ENCODE measurements around the gene ITM2B.
"Not testable (repeated sequence)": the region's sequence is repeated elsewhere in the genome, so short reads cannot be mapped to it uniquely, and the experiment has no call there.

Gene ITM2B

GRCh38 chr13:48234566-48235340 is 1.7 kb downstream of the ITM2B start:
- peaks cover 15% of the 10 kb centered on the region for H3K27me3 Mint-ChIP-seq

GRCh38 chr13:48235341-48236135 is 2.5 kb downstream of the ITM2B start:
- H3K4me3 Mint-ChIP-seq = peak overlapping the region; percentile 93
- CTCF ChIA-PET = interaction anchor here (0.8 to 2.5 kb wide), 4 partner anchors 109 to 345 kb away, joined by 3 to 10 read pairs (median 4); partner anchors contain the start of gene MED4
- H3K4me1 Mint-ChIP-seq = peaks cover 50% of the 10 kb centered on the region
- peaks cover 48% of the 10 kb centered on the region for H3K36me3 Mint-ChIP-seq
- peaks cover 10% of the 10 kb centered on the region for H3K27me3 Mint-ChIP-seq
- peak overlapping the region; percentile 76 for H3K27ac Mint-ChIP-seq
- DNase-seq = peak; percentile 26
- H3K9me3 Mint-ChIP-seq = no peaks in the 10 kb centered on the region

More at GRCh38 chr13:48234566-48235340, 1.7 kb downstream of the ITM2B start:
- Mint-ChIP-seq H3K9me3 (no peaks in the 10 kb centered on the region), H3K4me1 (peaks cover 47% of the 10 kb centered on the region), H3K27ac (peak overlapping the region; percentile 76), H3K36me3 (peaks cover 43% of the 10 kb centered on the region), H3K4me3 (peak overlapping the region; percentile 93)
- CTCF ChIA-PET = interaction anchor here (0.8 to 2.5 kb wide), 4 partner anchors 108 to 345 kb away, joined by 3 to 10 read pairs (median 4); partner anchors contain the start of gene MED4
- no peak for DNase-seq

- Mint-ChIP-seq H3K4me3 (peak overlapping the region; percentile 93), H3K4me1 (peaks cover 59% of the 10 kb centered on the region), H3K27ac (peak overlapping the region; percentile 15), H3K9me3 (no peaks in the 10 kb centered on the region), H3K36me3 (peaks cover 55% of the 10 kb centered on the region), H3K27me3 (no peaks in the 10 kb centered on the region)
- CTCF ChIA-PET = interaction anchor here (1.1 to 2.5 kb wide), 4 partner anchors 16 to 158 kb away, joined by 3 to 10 read pairs (median 4); no protein-coding TSS in a partner anchor
- no peak for DNase-seq
Measured at GRCh38 chr13:48236528-48237353, 3.7 kb downstream of the ITM2B start.

- Mint-ChIP-seq H3K4me1 (peaks cover 59% of the 10 kb centered on the region), H3K36me3 (peaks cover 54% of the 10 kb centered on the region)
- not testable (repeated sequence) for H3K27me3 Mint-ChIP-seq, DNase-seq, H3K9me3 Mint-ChIP-seq, H3K27ac Mint-ChIP-seq, H3K4me3 Mint-ChIP-seq
- CTCF ChIA-PET = interaction anchor here (2.8 kb wide), 1 partner anchor 113 kb away, joined by 12 read pairs; no protein-coding TSS in a partner anchor
Measured at GRCh38 chr13:48239369-48239768, 6.4 kb downstream of the ITM2B start.

GRCh38 chr13:48241651-48242050 is 8.6 kb downstream of the ITM2B start:
- no peaks in the 10 kb centered on the region for H3K9me3 Mint-ChIP-seq
- CTCF ChIA-PET = interaction anchor here (2.1 kb wide), 1 partner anchor 114 kb away, joined by 7 read pairs; no protein-coding TSS in a partner anchor
- H3K36me3 Mint-ChIP-seq = peaks cover 44% of the 10 kb centered on the region
- peaks cover 42% of the 10 kb centered on the region for H3K4me1 Mint-ChIP-seq
- no peak overlapping the region for H3K4me3 Mint-ChIP-seq
- DNase-seq = no peak
- no peak overlapping the region for H3K27ac Mint-ChIP-seq
- H3K27me3 Mint-ChIP-seq = no peaks in the 10 kb centered on the region

GRCh38 chr13:48242677-48243076 is 9.7 kb downstream of the ITM2B start:
- H3K27me3 Mint-ChIP-seq = no peaks in the 10 kb centered on the region
- DNase-seq = no peak
- H3K4me3 Mint-ChIP-seq = no peak overlapping the region
- peaks cover 32% of the 10 kb centered on the region for H3K4me1 Mint-ChIP-seq
- H3K36me3 Mint-ChIP-seq = peaks cover 36% of the 10 kb centered on the region
- no peaks in the 10 kb centered on the region for H3K9me3 Mint-ChIP-seq
- no peak overlapping the region for H3K27ac Mint-ChIP-seq
- CTCF ChIA-PET = no interaction called here

- CTCF ChIA-PET = interaction anchor here (1.2 kb wide), 1 partner anchor 11 kb away, joined by 3 read pairs; the partner anchor contains the start of gene ITM2B
- H3K36me3 Mint-ChIP-seq = peaks cover 40% of the 10 kb centered on the region
- H3K27ac Mint-ChIP-seq = no peak overlapping the region
- H3K27me3 Mint-ChIP-seq = no peaks in the 10 kb centered on the region
- H3K4me1 Mint-ChIP-seq = peaks cover 32% of the 10 kb centered on the region
- no peak overlapping the region for H3K4me3 Mint-ChIP-seq
- no peaks in the 10 kb centered on the region for H3K9me3 Mint-ChIP-seq
- no peak for DNase-seq
Measured at GRCh38 chr13:48244159-48244558, 11.2 kb downstream of the ITM2B start.

- peaks cover 25% of the 10 kb centered on the region for H3K4me1 Mint-ChIP-seq
- CTCF ChIA-PET = no interaction called here
- DNase-seq = no peak
- no peaks in the 10 kb centered on the region for H3K9me3 Mint-ChIP-seq
- H3K36me3 Mint-ChIP-seq = peaks cover 37% of the 10 kb centered on the region
- H3K27ac Mint-ChIP-seq = no peak overlapping the region
- no peak overlapping the region for H3K4me3 Mint-ChIP-seq
- no peaks in the 10 kb centered on the region for H3K27me3 Mint-ChIP-seq
Measured at GRCh38 chr13:48246102-48246501, 13.1 kb downstream of the ITM2B start.

GRCh38 chr13:48249018-48249417 is 16.0 kb downstream of the ITM2B start:
- Mint-ChIP-seq H3K4me1 (peaks cover 16% of the 10 kb centered on the region), H3K27me3 (no peaks in the 10 kb centered on the region), H3K27ac (no peak overlapping the region), H3K9me3 (no peaks in the 10 kb centered on the region), H3K36me3 (peaks cover 39% of the 10 kb centered on the region), H3K4me3 (no peak overlapping the region)
- CTCF ChIA-PET = no interaction called here
- no peak for DNase-seq

- no peak overlapping the region for H3K4me3 Mint-ChIP-seq
- no peaks in the 10 kb centered on the region for H3K9me3 Mint-ChIP-seq
- no peak for DNase-seq
- no peaks in the 10 kb centered on the region for H3K27me3 Mint-ChIP-seq
- CTCF ChIA-PET = no interaction called here
- peaks cover 49% of the 10 kb centered on the region for H3K36me3 Mint-ChIP-seq
- H3K27ac Mint-ChIP-seq = no peak overlapping the region
- H3K4me1 Mint-ChIP-seq = peaks cover 13% of the 10 kb centered on the region
Measured at GRCh38 chr13:48251611-48252081, 18.6 kb downstream of the ITM2B start.

- no peaks in the 10 kb centered on the region for H3K27me3 Mint-ChIP-seq
- no peak overlapping the region for H3K27ac Mint-ChIP-seq
- H3K4me3 Mint-ChIP-seq = no peak overlapping the region
- no peaks in the 10 kb centered on the region for H3K9me3 Mint-ChIP-seq
- peaks cover 51% of the 10 kb centered on the region for H3K36me3 Mint-ChIP-seq
- DNase-seq = no peak
- peaks cover 13% of the 10 kb centered on the region for H3K4me1 Mint-ChIP-seq
- CTCF ChIA-PET = no interaction called here
Measured at GRCh38 chr13:48252176-48252575, 19.2 kb downstream of the ITM2B start.

GRCh38 chr13:48253849-48254248 is 20.8 kb downstream of the ITM2B start:
- Mint-ChIP-seq H3K4me1 (peaks cover 10% of the 10 kb centered on the region), H3K36me3 (peaks cover 61% of the 10 kb centered on the region), H3K27me3 (no peaks in the 10 kb centered on the region), H3K27ac (no peak overlapping the region), H3K9me3 (no peaks in the 10 kb centered on the region), H3K4me3 (no peak overlapping the region)
- DNase-seq = no peak
- CTCF ChIA-PET = no interaction called here

GRCh38 chr13:48255090-48255489 is 22.1 kb downstream of the ITM2B start:
- no peak overlapping the region for H3K4me3 Mint-ChIP-seq
- peaks cover 7% of the 10 kb centered on the region for H3K4me1 Mint-ChIP-seq
- no peaks in the 10 kb centered on the region for H3K9me3 Mint-ChIP-seq
- H3K27me3 Mint-ChIP-seq = no peaks in the 10 kb centered on the region
- CTCF ChIA-PET = no interaction called here
- no peak overlapping the region for H3K27ac Mint-ChIP-seq
- H3K36me3 Mint-ChIP-seq = peaks cover 66% of the 10 kb centered on the region
- no peak for DNase-seq

- no peaks in the 10 kb centered on the region for H3K27me3 Mint-ChIP-seq
- H3K4me1 Mint-ChIP-seq = peaks cover 7% of the 10 kb centered on the region
- CTCF ChIA-PET = no interaction called here
- H3K9me3 Mint-ChIP-seq = no peaks in the 10 kb centered on the region
- DNase-seq = no peak
- H3K36me3 Mint-ChIP-seq = peaks cover 69% of the 10 kb centered on the region
- no peak overlapping the region for H3K4me3 Mint-ChIP-seq
- H3K27ac Mint-ChIP-seq = no peak overlapping the region
Measured at GRCh38 chr13:48255954-48256353, 22.9 kb downstream of the ITM2B start.
